H1 (cell line): ENCODE data around the gene GBX1. TPM values are rescaled to one million over a fixed set of nuclear protein-coding genes. Genes with fewer than 3 reads are reported as not detected.

Experiments used
- BRCA1 ChIP-seq: IDR thresholded peaks from 2 replicates; pipeline ENCODE4 v1.6.1; 2012; ENCODE audit warnings: low read depth, low read length, improper control_type of control experiment
- E2F6 ChIP-seq: IDR thresholded peaks from 2 replicates; pipeline ENCODE4 v1.6.1; 2012; ENCODE audit warnings: inconsistent platforms
- EZH2 ChIP-seq: fragments of 200-600 bp; sonication (generic); IDR thresholded peaks from 2 replicates; pipeline ENCODE4 v1.7.1; 2012; ENCODE audit warnings: low read depth, mild to moderate bottlenecking, moderate library complexity, low read length, inconsistent platforms; ENCODE audit not compliant: severe bottlenecking
- HDAC6 ChIP-seq: IDR thresholded peaks from one replicate; pipeline ENCODE4 v1.7.1; 2012; ENCODE audit warnings: low read depth, mild to moderate bottlenecking, inconsistent platforms, low read length, moderate library complexity
- NRF1 ChIP-seq: IDR thresholded peaks from 2 replicates; pipeline ENCODE4 v1.6.1; 2011; ENCODE audit warnings: mild to moderate bottlenecking, low read depth, low read length, improper control_type of control experiment
- PHF8 ChIP-seq: fragments of 200-600 bp; sonication (generic); conservative IDR thresholded peaks from 2 replicates; pipeline ENCODE4 v1.7.1; 2012; ENCODE audit warnings: low read depth, mild to moderate bottlenecking, inconsistent platforms, low read length, moderate library complexity
- SIX5 ChIP-seq: IDR thresholded peaks from 2 replicates; pipeline ENCODE4 v1.6.1; 2011; ENCODE audit warnings: mild to moderate bottlenecking, low read depth, low read length
- SP1 ChIP-seq: IDR thresholded peaks from 2 replicates; pipeline ENCODE4 v1.6.1; 2011; ENCODE audit warnings: low read depth, low read length
- TCF12 ChIP-seq: IDR thresholded peaks from 2 replicates; pipeline ENCODE4 v1.6.1; 2011; ENCODE audit warnings: low read depth, mild to moderate bottlenecking, low read length
- polyA plus RNA-seq, 7 experiments: library from polyadenylated mRNA; depleted of rRNA in 3 of 7; stranded (reverse) in 5 of 7; unstranded in 2 of 7; fragments of >200 nt in 5 of 7; fragments of 200-250 nt in 2 of 7; gene quantifications; 1 replicate in 5 of 7; 2 replicates in 1 of 7; 4 replicates in 1 of 7; pipeline versions ENCODE4 v1.2.1 to v1.2.3, GENCODE V29; 2011 to 2013; ENCODE audit warnings: missing spikeins in 2 of 7, mixed read lengths in 2 of 7
- total RNA-seq: library from RNA; stranded (reverse); fragmentation: NEBNext Ultra II Directional; extraction: Animal tissue kit (Norgen Biotek cat#: 25700); gene quantifications from 2 replicates; pipeline ENCODE4 v1.2.1, GENCODE V29; 2021

GBX1 gene
- total and polyA plus RNA-seq, 2 of the 8 experiments (the other 6 are each of a cell fraction or from before 2014, with no cell fraction given), result not detected

- TF ChIP-seq BRCA1 (no peak), E2F6 (no peak), PHF8 (no peak), SP1 (no peak), TCF12 (no peak), HDAC6 (no peak), NRF1 (no peak), SIX5 (no peak), EZH2 (no peak)
Measured at GRCh38 chr7:151133986-151134742, 33.3 kb downstream of the GBX1 start (continued).
